A549 (cell line): ENCODE data around the gene TMEM116.

ENCODE experiments used
- CTCF ChIP-seq: fragments of >200 bp; sonication (Bioruptor Twin); formaldehyde crosslinking; IDR thresholded peaks from 3 replicates; pipeline ENCODE4 v1.5.1; 2016
- EP300 ChIP-seq, 2 experiments: fragments of >200 bp; sonication (Bioruptor Twin); formaldehyde crosslinking; IDR thresholded peaks; 2 replicates in 1 of 2; 3 replicates in 1 of 2; pipeline ENCODE4 v1.6.1; 2016 to 2017
- ESRRA ChIP-seq: fragments of 150-350 bp; IDR thresholded peaks from 2 replicates; pipeline ENCODE4 v1.6.1; 2014; ENCODE audit warnings: mild to moderate bottlenecking, low read length, borderline replicate concordance
- MYC ChIP-seq: IDR thresholded peaks from 2 replicates; pipeline ENCODE4 v1.6.1; 2012; ENCODE audit warnings: mild to moderate bottlenecking, inconsistent platforms, low read length, improper control_type of control experiment, borderline replicate concordance
- NR3C1 ChIP-seq: fragments of >200 bp; sonication (Bioruptor Twin); formaldehyde crosslinking; IDR thresholded peaks from 3 replicates; pipeline ENCODE4 v1.6.1; 2017
- POLR2A ChIP-seq: IDR thresholded peaks from 2 replicates; pipeline ENCODE4 v1.6.1; 2012; ENCODE audit warnings: mild to moderate bottlenecking, low read length
- RAD21 ChIP-seq, 2 experiments: fragments of >200 bp in 1 of 2; sonication (Bioruptor Twin) in 1 of 2; formaldehyde crosslinking in 1 of 2; IDR thresholded peaks in 1 of 2; conservative IDR thresholded peaks in 1 of 2; 2 replicates in 1 of 2; 3 replicates in 1 of 2; pipeline ENCODE4 v1.6.1; 2012 to 2018; ENCODE audit warnings: inconsistent platforms in 1 of 2
- SMC3 ChIP-seq: fragments of >200 bp; sonication (Bioruptor Twin); formaldehyde crosslinking; IDR thresholded peaks from 3 replicates; pipeline ENCODE4 v1.6.1; 2018; ENCODE audit warnings: inconsistent platforms
- TF ChIP-seq, protein P1 (sequence below): IDR thresholded peaks from 2 replicates; pipeline ENCODE4 v1.6.1; 2012
- TF ChIP-seq, protein P2 (sequence below): fragments of >200 bp; sonication (Bioruptor Twin); formaldehyde crosslinking; IDR thresholded peaks from 3 replicates; pipeline ENCODE4 v1.6.1; 2016

DNA sequence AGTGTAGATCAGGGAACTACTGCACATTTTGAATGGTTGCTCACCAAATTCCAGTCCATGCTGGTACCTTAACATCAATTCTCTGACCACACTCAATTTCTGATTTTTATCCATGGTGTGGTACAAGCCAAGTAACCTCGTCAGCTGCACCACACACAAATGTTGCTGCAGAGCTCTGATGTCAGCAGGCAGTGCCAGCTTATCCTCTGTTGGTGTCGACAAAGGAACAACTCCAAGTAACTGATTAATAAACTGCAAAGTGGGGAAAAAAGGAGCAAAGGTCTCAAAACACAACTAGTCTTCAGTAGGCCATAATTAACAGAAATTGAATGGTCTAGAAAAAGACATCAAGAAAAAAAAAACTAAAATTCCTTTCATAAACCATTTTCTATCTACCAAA, 48.2 kb upstream of the TMEM116 start:
- TF ChIP-seq POLR2A (no peak), CTCF (no peak), ESRRA (no peak), NR3C1 (no peak), RAD21 (conservative IDR thresholded peaks at IDR 0.05 in 1 of 2, IDR thresholded peaks at IDR 0.05 in 1 of 2) (no peak), SMC3 (no peak), EP300 (IDR thresholded peaks at IDR 0.05) (no peak), MYC (no peak)
- TF ChIP-seq, protein P1, sequence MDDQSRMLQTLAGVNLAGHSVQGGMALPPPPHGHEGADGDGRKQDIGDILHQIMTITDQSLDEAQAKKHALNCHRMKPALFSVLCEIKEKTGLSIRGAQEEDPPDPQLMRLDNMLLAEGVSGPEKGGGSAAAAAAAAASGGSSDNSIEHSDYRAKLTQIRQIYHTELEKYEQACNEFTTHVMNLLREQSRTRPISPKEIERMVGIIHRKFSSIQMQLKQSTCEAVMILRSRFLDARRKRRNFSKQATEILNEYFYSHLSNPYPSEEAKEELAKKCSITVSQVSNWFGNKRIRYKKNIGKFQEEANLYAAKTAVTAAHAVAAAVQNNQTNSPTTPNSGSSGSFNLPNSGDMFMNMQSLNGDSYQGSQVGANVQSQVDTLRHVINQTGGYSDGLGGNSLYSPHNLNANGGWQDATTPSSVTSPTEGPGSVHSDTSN = no peak
- TF ChIP-seq, protein P2, sequence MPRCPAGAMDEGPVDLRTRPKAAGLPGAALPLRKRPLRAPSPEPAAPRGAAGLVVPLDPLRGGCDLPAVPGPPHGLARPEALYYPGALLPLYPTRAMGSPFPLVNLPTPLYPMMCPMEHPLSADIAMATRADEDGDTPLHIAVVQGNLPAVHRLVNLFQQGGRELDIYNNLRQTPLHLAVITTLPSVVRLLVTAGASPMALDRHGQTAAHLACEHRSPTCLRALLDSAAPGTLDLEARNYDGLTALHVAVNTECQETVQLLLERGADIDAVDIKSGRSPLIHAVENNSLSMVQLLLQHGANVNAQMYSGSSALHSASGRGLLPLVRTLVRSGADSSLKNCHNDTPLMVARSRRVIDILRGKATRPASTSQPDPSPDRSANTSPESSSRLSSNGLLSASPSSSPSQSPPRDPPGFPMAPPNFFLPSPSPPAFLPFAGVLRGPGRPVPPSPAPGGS = no peak
